Vagina (tissue), 2 donors: ENCODE measurements around the gene MMP28. TPM values are rescaled to one million over a fixed set of nuclear protein-coding genes. Genes with fewer than 3 reads are reported as not detected.
"Not testable (repeated sequence)": the region's sequence is repeated elsewhere in the genome, so short reads cannot be mapped to it uniquely, and the experiment has no call there.

Experiments
- DNase-seq, 2 donors: peaks; one replicate each; pipeline ENCODE4 v3.0.0-alpha.2; 2017; ENCODE audit errors: extremely low spot score in 2 of 2
- H3K27ac ChIP-seq: fragments of 200-600 bp; sonication (generic); one replicate; pipeline ENCODE4 v1.5.1; 2019
- H3K27me3 ChIP-seq: fragments of 200-600 bp; sonication (generic); one replicate; pipeline ENCODE4 v1.5.1; 2019
- H3K36me3 ChIP-seq, 2 donors: fragments of 200-600 bp; sonication (generic); one replicate each; pipeline ENCODE4 v1.5.1; 2017 to 2019
- H3K4me1 ChIP-seq: fragments of 200-600 bp; sonication (generic); one replicate; pipeline ENCODE4 v1.5.1; 2019
- H3K4me3 ChIP-seq, 2 donors: fragments of 200-600 bp; sonication (generic); 1 replicate in 1 of 2; 2 replicates in 1 of 2; pipeline ENCODE4 v1.5.1; 2016 to 2019
- H3K9me3 ChIP-seq: fragments of 200-600 bp; sonication (generic); one replicate; pipeline ENCODE4 v1.5.1; 2019
- POLR2A ChIP-seq, 2 donors: fragments of 450-650 bp; IDR thresholded peaks; one replicate each; pipeline ENCODE4 v1.6.1; 2017; ENCODE audit warnings: antibody characterized with exemption in 2 of 2, mild to moderate bottlenecking in 2 of 2, moderate library complexity in 2 of 2
- POLR2AphosphoS5 ChIP-seq, 2 donors: sonication (generic); formaldehyde crosslinking; IDR thresholded peaks; one replicate each; pipeline ENCODE4 v1.9.0; 2017; ENCODE audit warnings: antibody characterized with exemption in 2 of 2, mild to moderate bottlenecking in 2 of 2, low read depth in 1 of 2; ENCODE audit not compliant: insufficient read depth in 1 of 2
- intact Hi-C: fragments of 100-400 bp; cut with DNase I; formaldehyde crosslinking; loops from one replicate; pipeline ENCODE4 v1.15.1; 2023
- total RNA-seq: library from RNA; depleted of rRNA; stranded (reverse); fragments of >200 nt; gene quantifications from one replicate; pipeline ENCODE4 v1.2.3, GENCODE V29; 2016
- TF ChIP-seq, protein P1 (sequence below), 3 experiments: fragments of 450-650 bp in 2 of 3; fragments of 200-600 bp in 1 of 3; sonication (generic) in 1 of 3; IDR thresholded peaks; one replicate each; pipeline ENCODE4 v1.5.1; 2017 to 2019; ENCODE audit warnings: antibody characterized with exemption in 3 of 3, mild to moderate bottlenecking in 2 of 3, moderate library complexity in 2 of 3

The MMP28 gene
- total RNA-seq, 1 donor from 2014 or later = 32.2 TPM

GRCh38 chr17:35761601-35762000 is 33.8 kb downstream of the MMP28 start:
- H3K4me3 ChIP-seq = no peak overlapping the region
- H3K27ac ChIP-seq = no peak overlapping the region
- H3K4me1 ChIP-seq = peaks cover 12% of the 10 kb centered on the region
- no peaks in the 10 kb centered on the region for H3K36me3 ChIP-seq
- TF ChIP-seq, protein P1, sequence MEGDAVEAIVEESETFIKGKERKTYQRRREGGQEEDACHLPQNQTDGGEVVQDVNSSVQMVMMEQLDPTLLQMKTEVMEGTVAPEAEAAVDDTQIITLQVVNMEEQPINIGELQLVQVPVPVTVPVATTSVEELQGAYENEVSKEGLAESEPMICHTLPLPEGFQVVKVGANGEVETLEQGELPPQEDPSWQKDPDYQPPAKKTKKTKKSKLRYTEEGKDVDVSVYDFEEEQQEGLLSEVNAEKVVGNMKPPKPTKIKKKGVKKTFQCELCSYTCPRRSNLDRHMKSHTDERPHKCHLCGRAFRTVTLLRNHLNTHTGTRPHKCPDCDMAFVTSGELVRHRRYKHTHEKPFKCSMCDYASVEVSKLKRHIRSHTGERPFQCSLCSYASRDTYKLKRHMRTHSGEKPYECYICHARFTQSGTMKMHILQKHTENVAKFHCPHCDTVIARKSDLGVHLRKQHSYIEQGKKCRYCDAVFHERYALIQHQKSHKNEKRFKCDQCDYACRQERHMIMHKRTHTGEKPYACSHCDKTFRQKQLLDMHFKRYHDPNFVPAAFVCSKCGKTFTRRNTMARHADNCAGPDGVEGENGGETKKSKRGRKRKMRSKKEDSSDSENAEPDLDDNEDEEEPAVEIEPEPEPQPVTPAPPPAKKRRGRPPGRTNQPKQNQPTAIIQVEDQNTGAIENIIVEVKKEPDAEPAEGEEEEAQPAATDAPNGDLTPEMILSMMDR (IDR thresholded peaks at IDR 0.05) = no peak
- TF ChIP-seq POLR2AphosphoS5 (IDR thresholded peaks at IDR 0.05; ENCODE audit: insufficient read depth in 1 of 2, low read depth in 1 of 2) = no peak
- TF ChIP-seq POLR2A (IDR thresholded peaks at IDR 0.05) = no peak
- no peaks in the 10 kb centered on the region for H3K9me3 ChIP-seq
- intact Hi-C loops = no loop called here
- H3K27me3 ChIP-seq = no peaks in the 10 kb centered on the region
- no peak for DNase-seq

DNA sequence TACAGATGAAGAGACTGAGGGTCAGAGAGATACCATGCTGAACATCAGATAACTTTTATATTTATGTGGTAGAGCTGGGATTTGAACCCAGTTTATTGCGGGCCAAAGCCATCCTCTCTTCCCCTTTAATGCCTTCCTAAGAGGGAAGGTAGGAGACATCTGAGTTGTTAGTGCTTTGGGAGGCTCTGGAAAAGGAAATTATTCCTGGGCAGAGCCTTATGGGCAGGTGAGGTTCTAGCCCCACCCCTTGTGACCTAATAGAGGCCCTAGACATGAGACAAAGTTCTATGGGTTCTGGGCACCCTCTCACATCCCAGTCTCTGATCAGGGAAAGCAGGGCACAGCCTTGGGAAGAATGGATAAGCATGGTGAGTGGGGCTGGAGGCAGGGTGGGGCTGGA is 34.9 kb downstream of the MMP28 start, which contains the start of gene C17orf50:
C17orf50 (plus strand) TSS at position 301 of the 400 bp plus-strand sequence; CDS start at position 356, 55 bp downstream.
- no peaks in the 10 kb centered on the region for H3K36me3 ChIP-seq
- H3K9me3 ChIP-seq = no peaks in the 10 kb centered on the region
- intact Hi-C loops = no loop called here
- no peaks in the 10 kb centered on the region for H3K27me3 ChIP-seq
- no peak within 1 kb of the TSS for H3K4me3 ChIP-seq
- peaks cover 12% of the 10 kb centered on the region for H3K4me1 ChIP-seq
- no peak within 1 kb of the TSS for H3K27ac ChIP-seq
- DNase-seq = no peak
- TF ChIP-seq POLR2AphosphoS5 (IDR thresholded peaks at IDR 0.05; ENCODE audit: insufficient read depth in 1 of 2, low read depth in 1 of 2) = no peak
- TF ChIP-seq POLR2A (IDR thresholded peaks at IDR 0.05) = no peak
- TF ChIP-seq, protein P1 (IDR thresholded peaks at IDR 0.05) = no peak

- Histone ChIP-seq H3K4me1 (no peaks in the 10 kb centered on the region), H3K27ac (no peak overlapping the region), H3K27me3 (no peaks in the 10 kb centered on the region), H3K9me3 (no peaks in the 10 kb centered on the region), H3K4me3 (no peak overlapping the region), H3K36me3 (no peaks in the 10 kb centered on the region)
- intact Hi-C loops = loop anchor here (5.0 kb wide), 1 partner anchor 975 kb away; no protein-coding TSS in a partner anchor
- TF ChIP-seq, protein P1 (IDR thresholded peaks at IDR 0.05) = no peak
- TF ChIP-seq POLR2AphosphoS5 (IDR thresholded peaks at IDR 0.05; ENCODE audit: insufficient read depth in 1 of 2, low read depth in 1 of 2) = no peak
- no peak for TF ChIP-seq POLR2A (IDR thresholded peaks at IDR 0.05)
- no peak for DNase-seq
Measured at GRCh38 chr17:35757243-35757642, 38.2 kb downstream of the MMP28 start.

GRCh38 chr17:35752945-35753764 is 42.3 kb downstream of the MMP28 start, which contains the start of gene GAS2L2:
Gene GAS2L2 (minus strand): TSS chr17:35753239. CDS start chr17:35752850, 389 bp downstream.
- TF ChIP-seq POLR2A (IDR thresholded peaks at IDR 0.05) (no peak), POLR2AphosphoS5 (IDR thresholded peaks at IDR 0.05; ENCODE audit: insufficient read depth in 1 of 2, low read depth in 1 of 2) (no peak)
- TF ChIP-seq, protein P1 (IDR thresholded peaks at IDR 0.05) = no peak
- DNase-seq = no peak
- intact Hi-C loops = no loop called here
- H3K9me3 ChIP-seq = no peaks in the 10 kb centered on the region
- no peak within 1 kb of the TSS for H3K27ac ChIP-seq
- H3K4me3 ChIP-seq = no peak within 1 kb of the TSS
- no peaks in the 10 kb centered on the region for H3K36me3 ChIP-seq
- H3K27me3 ChIP-seq = no peaks in the 10 kb centered on the region
- peaks cover 9% of the 10 kb centered on the region for H3K4me1 ChIP-seq

GRCh38 chr17:35752471-35752870 is 43.0 kb downstream of the MMP28 start:
- Histone ChIP-seq H3K9me3 (no peaks in the 10 kb centered on the region), H3K36me3 (no peaks in the 10 kb centered on the region), H3K27ac (no peak overlapping the region), H3K4me1 (peaks cover 9% of the 10 kb centered on the region), H3K4me3 (no peak overlapping the region), H3K27me3 (no peaks in the 10 kb centered on the region)
- TF ChIP-seq POLR2A (IDR thresholded peaks at IDR 0.05) (no peak), POLR2AphosphoS5 (IDR thresholded peaks at IDR 0.05; ENCODE audit: insufficient read depth in 1 of 2, low read depth in 1 of 2) (no peak)
- TF ChIP-seq, protein P1 (IDR thresholded peaks at IDR 0.05) = no peak
- intact Hi-C loops = no loop called here
- DNase-seq = no peak

- H3K27me3 ChIP-seq, H3K9me3 ChIP-seq, intact Hi-C loops, H3K4me1 ChIP-seq, H3K27ac ChIP-seq, H3K4me3 ChIP-seq, DNase-seq, H3K36me3 ChIP-seq: not testable (repeated sequence)
Measured at GRCh38 chr17:35751541-35751940, 43.9 kb downstream of the MMP28 start.
